Activated naive CD4-positive, alpha-beta T cell treated with anti-CD3 and anti-CD28 coated beads, Interleukin-2, amount 50 U/mL, for 72 hours (primary cell): ENCODE data around the gene TOMT. TPM values are rescaled to one million over a fixed set of nuclear protein-coding genes. Genes with fewer than 3 reads are reported as not detected.
"Not testable (repeated sequence)": the region's sequence is repeated elsewhere in the genome, so short reads cannot be mapped to it uniquely, and the experiment has no call there.

Experiments used
- ATAC-seq, 2 donors: fragments of 150-1000 bp; cut with Tn5 transposase; 2 replicates each; pipeline ENCODE4 v1.10.0; 2021; ENCODE audit warnings: mild to moderate bottlenecking in 2 of 2, moderate library complexity in 2 of 2
- DNase-seq, 2 donors: peaks; one replicate each; pipeline ENCODE4 v3.0.0; 2021 to 2022; ENCODE audit warnings: low spot score in 2 of 2
- H3K27ac Mint-ChIP-seq, 2 donors: one replicate each; pipeline ENCODE4 v1.8.0; 2022; ENCODE audit warnings: mild to moderate bottlenecking in 2 of 2, mixed read lengths in 2 of 2
- H3K36me3 Mint-ChIP-seq, 2 donors: one replicate each; pipeline ENCODE4 v1.8.0; 2022; ENCODE audit warnings: mixed read lengths in 2 of 2
- H3K9me3 Mint-ChIP-seq, 2 donors: one replicate each; pipeline ENCODE4 v1.8.0; 2022; ENCODE audit warnings: mixed read lengths in 2 of 2
- total RNA-seq, 2 donors: library from RNA; stranded (reverse); gene quantifications; one replicate each; pipeline ENCODE4 v1.2.3, GENCODE V29; 2022

Gene TOMT
- total RNA-seq, 2 donors from 2014 or later: not detected

DNA sequence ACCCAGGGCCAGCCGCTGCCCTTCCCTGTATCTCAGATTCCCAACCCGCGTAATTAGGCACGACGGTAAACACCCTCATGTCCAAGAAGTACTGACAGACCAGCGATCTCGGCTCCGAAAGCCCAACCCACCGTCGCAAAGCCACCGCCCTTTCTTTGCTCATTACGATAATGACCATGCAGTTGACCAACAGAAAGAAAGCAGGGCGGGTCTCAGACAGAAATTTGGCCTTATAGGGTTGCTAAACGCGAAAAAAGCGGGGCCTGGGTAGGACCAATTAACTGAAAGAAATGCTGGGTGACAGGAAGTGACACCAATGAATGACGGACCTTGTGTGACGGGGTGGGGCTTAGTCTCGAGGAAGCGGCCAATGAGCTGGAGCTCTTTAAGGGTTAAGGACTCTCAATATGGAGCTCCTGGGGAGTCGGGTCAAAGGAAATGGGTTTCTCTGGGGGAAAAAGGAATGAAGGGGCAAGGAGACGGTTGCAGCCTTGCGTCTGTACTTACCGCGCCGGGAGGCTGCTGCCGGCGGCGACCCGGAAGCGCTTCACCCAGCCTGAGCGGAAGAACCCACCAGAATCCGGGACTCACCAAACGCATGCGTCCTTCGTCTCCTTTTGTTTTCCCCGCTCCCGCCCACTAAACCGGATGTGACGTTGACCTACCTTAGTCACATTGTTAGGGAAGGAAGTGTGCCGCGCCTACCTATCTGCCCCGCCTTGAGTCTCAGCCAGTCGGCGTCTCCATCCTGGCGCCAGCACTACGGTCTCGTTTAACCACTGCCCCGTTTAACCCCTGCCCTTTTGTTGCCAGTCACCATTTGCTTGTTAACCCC is 6.6 kb downstream of the TOMT start, which contains the start of gene ANAPC15:
ANAPC15 (minus strand) TSS at position 553 of the 835 bp plus-strand sequence. CDS start 1,419 bp downstream, outside the sequence.
- peak; percentile 92 to 93 for ATAC-seq
- peaks cover 12 to 14% of the 10 kb centered on the region in 2 donors for H3K36me3 Mint-ChIP-seq
- peaks cover 4 to 13% of the 10 kb centered on the region in 2 donors for H3K9me3 Mint-ChIP-seq

DNA sequence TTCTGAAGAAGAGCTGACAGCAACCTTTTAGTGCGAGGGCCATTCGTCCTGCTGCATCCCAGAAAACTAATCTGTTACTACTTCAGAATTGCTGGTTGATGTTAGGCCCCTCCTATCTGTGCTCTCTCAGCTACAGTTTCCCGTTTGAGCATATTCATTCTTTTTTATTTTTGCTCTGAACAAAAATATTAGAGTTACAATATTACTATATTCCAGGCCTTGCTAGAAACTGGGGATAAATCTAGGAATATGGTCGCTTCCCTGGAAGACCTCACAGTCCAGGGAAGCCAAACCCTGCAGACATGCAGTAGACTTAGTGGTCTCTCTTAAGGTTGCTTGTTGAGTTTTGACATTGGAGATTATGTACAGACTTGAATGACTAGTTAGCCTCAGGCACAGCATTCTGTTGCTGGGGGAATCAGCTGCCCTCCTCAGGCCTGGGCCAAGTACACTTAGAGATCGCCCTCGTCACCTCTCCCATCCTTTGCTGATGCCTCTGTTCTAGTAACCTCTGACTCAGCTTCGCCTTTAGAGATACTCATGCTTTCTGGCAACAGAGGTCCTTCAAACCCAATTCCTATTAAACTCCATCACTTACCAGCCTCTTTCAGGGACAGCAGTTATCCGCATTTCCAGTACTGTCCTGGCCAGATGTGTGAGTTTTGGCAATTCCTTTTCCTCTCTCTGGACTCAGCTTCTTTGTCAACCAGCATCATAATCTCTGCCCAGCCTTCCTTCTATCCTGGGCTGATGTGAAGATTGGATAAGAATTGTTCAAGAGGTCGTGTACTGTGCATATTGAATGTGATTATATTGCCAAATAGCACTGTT is 7.5 kb downstream of the TOMT start:
- no peak for DNase-seq
- ATAC-seq: peak in 1 of 2 donors; percentile 0
- H3K27ac Mint-ChIP-seq: peak overlapping the region; percentile 97 to 100
- H3K36me3 Mint-ChIP-seq: peaks cover 12 to 14% of the 10 kb centered on the region in 2 donors
- peaks cover 4 to 13% of the 10 kb centered on the region in 2 donors for H3K9me3 Mint-ChIP-seq

More for the DNA sequence above, 6.6 kb downstream of the TOMT start, which contains the start of gene ANAPC15:
- DNase-seq: peak; percentile 94 to 98
- peak within 1 kb of the TSS; percentile 97 to 100 for H3K27ac Mint-ChIP-seq

DNA sequence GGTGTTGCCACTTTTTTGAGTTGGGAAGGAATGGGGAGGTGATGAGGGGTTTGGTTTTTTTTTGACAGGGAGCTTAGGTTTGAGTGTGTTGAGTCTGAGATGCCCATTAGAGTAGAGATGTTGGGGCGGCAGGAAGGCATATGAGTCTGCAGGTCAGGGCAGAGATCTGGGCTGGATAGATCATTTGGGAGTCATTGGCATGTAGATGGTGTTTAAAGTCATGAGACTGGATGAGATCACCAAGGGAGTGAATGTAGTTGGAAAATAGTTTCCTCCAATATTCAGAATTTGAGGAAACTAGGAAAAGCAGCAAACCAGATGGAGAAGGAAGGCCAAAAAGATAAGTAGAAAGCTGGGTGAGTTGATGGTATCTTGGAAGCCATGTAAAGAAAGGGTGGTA is 8.8 kb downstream of the TOMT start:
- ATAC-seq: no peak
- H3K36me3 Mint-ChIP-seq: peaks cover 12 to 14% of the 10 kb centered on the region in 2 donors

DNA sequence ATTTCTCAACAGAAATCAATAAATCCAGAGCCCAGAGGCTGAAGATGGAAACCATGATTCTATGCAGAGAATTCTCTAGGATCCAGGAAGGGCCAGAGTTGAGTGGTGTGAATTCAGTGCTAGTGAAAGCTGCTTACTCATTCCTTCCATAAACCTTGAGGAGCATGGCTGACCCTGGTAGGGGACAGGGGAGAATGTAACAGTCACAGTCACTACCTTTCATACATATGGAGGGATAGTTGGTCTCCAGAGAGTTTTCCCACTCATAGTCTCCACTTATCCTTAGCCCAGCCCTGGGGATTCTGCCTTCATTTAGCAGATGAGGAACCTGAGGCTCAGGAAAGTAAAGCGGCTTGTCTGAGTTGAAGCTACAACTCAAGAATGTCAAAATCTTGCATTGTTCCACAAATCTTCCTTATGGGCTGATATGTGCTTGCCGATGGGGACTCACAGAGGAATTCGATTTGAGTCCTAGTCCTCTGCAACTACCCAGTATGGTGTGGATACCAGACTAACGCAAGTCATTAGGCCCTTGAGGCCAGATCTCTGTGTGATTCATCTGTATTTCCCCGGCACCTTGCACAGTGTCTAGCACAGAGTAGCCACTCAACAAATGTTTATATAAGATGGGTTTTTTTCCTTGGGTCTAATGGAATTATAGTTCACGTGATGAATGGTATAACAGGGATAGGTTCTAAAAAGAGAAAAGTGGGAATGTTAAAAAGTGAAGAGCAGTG is 10.5 kb downstream of the TOMT start:
- H3K9me3 Mint-ChIP-seq: peaks cover 4 to 13% of the 10 kb centered on the region in 2 donors
- H3K27ac Mint-ChIP-seq: peak overlapping the region in 1 of 2 donors; percentile 47
- no peak for DNase-seq
- no peak for ATAC-seq
- peaks cover 3 to 8% of the 10 kb centered on the region in 2 donors for H3K36me3 Mint-ChIP-seq

More for the DNA sequence above, 8.8 kb downstream of the TOMT start:
- no peak for DNase-seq
- Mint-ChIP-seq H3K27ac (peak overlapping the region in 1 of 2 donors; percentile 97), H3K9me3 (peaks cover 4 to 13% of the 10 kb centered on the region in 2 donors)

DNA sequence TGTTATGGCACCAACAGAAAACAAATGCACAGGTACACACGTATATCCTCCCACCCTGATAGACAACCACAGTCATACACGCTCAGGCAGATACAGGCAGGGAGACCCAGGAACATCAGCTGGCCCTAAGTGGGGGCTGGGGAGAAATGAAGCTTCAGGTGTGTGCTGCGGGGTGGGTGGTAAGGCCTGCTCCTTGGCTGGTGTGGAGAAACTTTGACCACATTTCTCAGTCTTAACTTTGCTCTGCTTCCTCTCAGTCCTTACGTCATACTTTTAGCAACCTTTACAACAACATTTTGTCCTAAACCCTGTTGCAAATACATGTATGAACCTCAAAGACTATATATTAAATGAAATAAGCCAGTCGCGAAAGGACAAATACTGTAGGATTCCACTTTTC is 13.5 kb downstream of the TOMT start:
- H3K9me3 Mint-ChIP-seq: peaks cover 0 to 5% of the 10 kb centered on the region in 2 donors
- H3K27ac Mint-ChIP-seq: no peak overlapping the region
- ATAC-seq (no peak), DNase-seq (no peak)
- H3K36me3 Mint-ChIP-seq: peaks cover 0 to under 1% of the 10 kb centered on the region in 2 donors

DNA sequence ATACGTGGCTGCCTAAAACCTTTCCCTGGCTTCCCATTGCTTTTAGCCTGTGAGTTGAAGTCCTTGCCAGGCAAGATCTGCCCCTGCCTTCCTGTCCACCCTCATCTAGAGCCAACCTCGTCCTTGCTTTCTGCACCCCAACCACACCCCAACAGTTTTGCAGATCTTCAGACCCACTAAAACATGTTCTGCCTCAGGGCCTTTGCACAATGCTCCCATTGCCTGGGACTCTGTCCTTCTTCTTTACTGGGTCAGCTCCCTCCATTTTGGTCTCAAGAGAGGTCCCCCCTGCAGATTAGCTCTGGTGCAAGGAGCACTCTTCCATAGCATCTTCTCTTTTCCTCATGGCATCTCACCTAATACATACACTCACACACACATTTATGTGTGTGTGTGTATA is 15.2 kb downstream of the TOMT start:
- Mint-ChIP-seq H3K9me3 (peaks cover 0 to 7% of the 10 kb centered on the region in 2 donors), H3K36me3 (peaks cover 0 to 15% of the 10 kb centered on the region in 2 donors), H3K27ac (peak overlapping the region in 1 of 2 donors; percentile 55)
- no peak for DNase-seq
- no peak for ATAC-seq

DNA sequence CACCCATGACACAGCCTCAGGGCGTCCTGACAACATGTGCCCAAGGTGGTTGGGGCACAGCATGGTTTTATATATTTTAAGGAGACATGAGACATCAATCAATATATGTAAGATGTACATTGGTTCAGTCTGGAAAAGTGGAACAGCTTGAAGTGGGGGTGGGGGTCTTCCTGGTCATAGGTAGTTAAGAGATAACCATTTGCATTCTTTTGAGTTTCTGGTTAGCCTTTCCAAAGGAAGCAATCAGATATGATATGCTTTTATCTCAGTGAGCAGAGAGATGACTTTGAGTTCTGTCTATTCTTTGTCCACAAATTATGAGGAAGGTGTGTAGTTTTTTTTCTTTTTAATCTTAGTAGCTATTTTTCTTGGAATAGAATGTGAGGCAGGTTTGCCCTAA is 16.9 kb downstream of the TOMT start:
- Mint-ChIP-seq H3K9me3 (peaks cover 0 to 7% of the 10 kb centered on the region in 2 donors), H3K36me3 (peaks cover 0 to 16% of the 10 kb centered on the region in 2 donors), H3K27ac (no peak overlapping the region)
- no peak for ATAC-seq
- DNase-seq: no peak

DNA sequence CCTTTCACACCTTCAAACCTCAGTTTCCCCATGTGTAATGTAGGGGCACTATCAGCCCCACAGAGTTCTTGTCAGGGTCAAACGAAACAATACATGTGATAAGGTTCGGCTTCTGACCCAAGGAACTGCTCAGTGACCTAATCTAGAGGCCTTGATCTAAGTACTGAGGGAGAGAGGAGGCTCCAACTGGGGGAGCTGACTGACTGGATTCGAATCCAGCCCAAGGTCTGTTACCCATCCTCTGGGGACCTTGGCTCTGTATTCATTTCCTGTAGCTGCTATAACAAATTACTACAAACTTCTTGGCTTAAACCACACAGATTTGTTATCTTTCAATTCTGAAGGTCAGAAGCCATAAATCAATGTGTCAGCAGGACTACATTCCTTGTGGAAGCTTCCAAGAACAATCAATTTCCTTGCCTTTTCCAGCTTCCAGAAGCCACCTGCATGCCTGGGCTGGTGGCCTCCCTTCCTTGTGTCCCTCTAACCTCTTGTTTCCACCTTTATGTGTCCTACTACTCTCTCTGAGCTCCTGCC is 17.5 kb downstream of the TOMT start:
- Mint-ChIP-seq H3K27ac (peak overlapping the region in 1 of 2 donors; percentile 83), H3K9me3 (peaks cover 0 to 11% of the 10 kb centered on the region in 2 donors), H3K36me3 (peaks cover 0 to 22% of the 10 kb centered on the region in 2 donors)
- no peak for DNase-seq
- no peak for ATAC-seq

DNA sequence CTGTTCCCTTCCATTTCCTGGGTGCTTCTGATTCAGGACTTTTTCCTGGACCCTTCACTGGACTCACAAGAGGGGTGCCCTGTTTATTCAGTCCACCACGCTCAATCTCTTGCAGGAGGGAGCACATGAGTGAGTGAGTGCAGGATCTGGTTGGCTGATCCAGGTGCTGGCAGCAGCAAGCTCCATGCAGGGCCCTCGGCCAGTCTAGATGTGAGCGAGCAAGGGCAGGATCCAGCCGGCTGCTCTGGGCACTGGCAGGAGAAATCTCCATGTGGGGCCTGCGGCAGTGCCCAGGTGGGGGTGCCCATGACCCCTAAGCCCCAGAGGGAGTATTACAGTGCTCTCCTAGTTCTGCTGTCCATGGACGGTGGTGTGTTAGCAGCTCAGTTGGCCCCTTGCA is 18.3 kb downstream of the TOMT start:
- peaks cover 7 to 30% of the 10 kb centered on the region in 2 donors for H3K36me3 Mint-ChIP-seq
- ATAC-seq: no peak

DNA sequence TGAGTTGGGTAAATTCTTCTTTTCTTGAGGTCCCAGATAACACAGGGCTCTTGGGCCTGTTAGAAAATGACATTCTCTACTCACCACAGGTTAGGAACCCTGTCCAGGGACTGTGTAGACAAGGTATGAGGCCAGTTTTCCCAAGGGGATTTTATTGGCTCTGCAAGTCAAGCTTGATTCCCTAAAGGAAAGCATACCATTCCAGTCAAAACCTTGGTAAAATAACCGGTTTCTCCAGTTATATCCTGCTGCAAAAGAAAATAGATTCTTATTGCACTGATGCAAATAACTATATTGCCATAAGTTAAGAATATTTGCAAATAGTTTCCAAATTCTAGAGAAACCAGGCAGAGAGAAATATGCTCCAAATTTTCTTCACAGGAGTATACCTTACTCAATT is 20.2 kb downstream of the TOMT start:
- no peak for DNase-seq
- peaks cover 11 to 23% of the 10 kb centered on the region in 2 donors for H3K9me3 Mint-ChIP-seq
- H3K27ac Mint-ChIP-seq: no peak overlapping the region
- no peak for ATAC-seq
- H3K36me3 Mint-ChIP-seq: peaks cover 12 to 34% of the 10 kb centered on the region in 2 donors

More for the DNA sequence above, 18.3 kb downstream of the TOMT start:
- Mint-ChIP-seq H3K9me3 (peaks cover 7 to 19% of the 10 kb centered on the region in 2 donors), H3K27ac (no peak overlapping the region)
- DNase-seq: no peak

DNA sequence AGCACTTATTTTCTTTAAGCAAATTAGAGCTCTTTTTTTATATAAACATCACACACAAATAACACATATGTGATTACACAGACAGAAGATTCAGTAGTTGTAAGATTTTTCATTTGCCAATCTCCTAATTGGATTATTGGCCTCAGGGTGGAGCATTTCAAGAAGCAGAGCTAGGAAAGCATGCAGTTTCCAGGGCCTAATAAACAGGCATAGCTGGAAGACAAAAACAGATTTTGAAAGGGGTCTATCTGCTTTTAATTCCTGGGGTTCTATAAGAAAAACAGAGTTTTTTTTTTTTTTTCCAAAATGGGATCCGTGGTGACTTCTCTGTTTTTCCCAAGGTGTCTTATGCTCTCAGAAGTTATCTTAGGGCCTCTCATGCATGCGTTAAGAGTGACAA is 22.2 kb downstream of the TOMT start:
- Mint-ChIP-seq H3K27ac (no peak overlapping the region), H3K36me3 (peaks cover 12 to 34% of the 10 kb centered on the region in 2 donors), H3K9me3 (peaks cover 11 to 23% of the 10 kb centered on the region in 2 donors)
- no peak for DNase-seq
- ATAC-seq: no peak

DNA sequence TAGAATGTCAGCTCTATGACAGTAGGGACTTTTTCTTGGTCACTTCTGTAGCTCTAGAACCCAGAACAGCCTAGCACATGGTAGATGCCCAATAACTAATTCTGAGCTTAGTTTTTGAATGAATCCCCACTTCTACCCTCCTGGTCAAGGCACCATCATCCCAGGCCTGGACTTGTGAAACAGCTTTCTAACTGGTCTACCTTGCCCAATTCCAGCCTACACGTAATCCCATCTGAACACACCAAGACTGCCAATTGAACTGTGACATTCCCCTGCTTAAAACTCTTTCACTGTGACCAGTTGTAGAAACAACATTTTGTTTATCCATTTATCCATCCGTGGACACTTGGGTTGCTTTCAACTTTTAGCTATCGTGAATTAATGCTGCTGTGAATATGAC is 23.7 kb downstream of the TOMT start:
- DNase-seq: no peak
- Mint-ChIP-seq H3K9me3 (peaks cover 11 to 20% of the 10 kb centered on the region in 2 donors), H3K27ac (no peak overlapping the region), H3K36me3 (peaks cover 12 to 32% of the 10 kb centered on the region in 2 donors)
- ATAC-seq: no peak

DNA sequence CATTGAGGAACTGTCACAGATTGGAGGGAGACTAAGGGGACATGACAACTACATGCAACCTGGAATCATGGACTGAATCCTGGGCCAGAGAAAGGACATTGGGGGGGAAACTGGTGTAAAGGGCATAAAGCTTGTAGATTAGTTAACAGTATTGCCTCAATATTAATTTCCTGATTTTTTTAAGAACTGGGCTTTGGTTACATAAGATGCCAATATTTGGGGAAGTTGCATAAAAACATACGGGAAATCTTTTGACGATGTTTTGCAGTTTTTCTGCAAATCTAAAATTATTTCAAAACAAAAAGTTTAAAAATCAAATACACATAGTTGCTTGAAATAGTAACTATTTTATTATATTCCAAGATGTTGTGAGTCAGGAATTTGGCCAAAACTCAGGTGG is 26.9 kb downstream of the TOMT start:
- Mint-ChIP-seq H3K27ac (no peak overlapping the region), H3K36me3 (peaks cover 12 to 18% of the 10 kb centered on the region in 2 donors), H3K9me3 (peaks cover 11 to 15% of the 10 kb centered on the region in 2 donors)
- ATAC-seq: no peak
- no peak for DNase-seq

DNA sequence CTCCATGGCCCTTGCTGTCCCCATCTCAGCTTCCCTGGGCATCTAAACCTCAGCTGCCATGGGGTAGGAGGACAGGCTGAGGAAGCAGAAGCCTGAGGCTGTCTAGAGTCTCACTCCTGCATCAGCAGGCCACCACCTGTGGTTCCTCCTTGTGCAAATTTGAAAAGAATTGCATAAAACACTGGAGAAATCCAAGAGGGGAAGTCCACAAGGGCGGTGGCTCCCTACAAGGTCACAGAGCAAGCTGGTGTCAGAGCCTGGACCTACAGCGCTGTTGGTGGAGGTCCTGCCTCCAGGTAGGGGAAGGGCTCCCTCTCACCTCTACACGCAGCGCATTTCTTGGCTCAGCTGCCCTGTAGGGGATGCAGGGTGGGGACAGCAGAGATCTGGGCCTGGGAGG is 29.7 kb downstream of the TOMT start, which contains the start of gene FOLR3:
FOLR3 (plus strand) TSS at position 253 of the 400 bp plus-strand sequence. CDS start 228 bp downstream, outside the sequence.
- ATAC-seq, H3K9me3 Mint-ChIP-seq, H3K36me3 Mint-ChIP-seq, DNase-seq, H3K27ac Mint-ChIP-seq: not testable (repeated sequence)

DNA sequence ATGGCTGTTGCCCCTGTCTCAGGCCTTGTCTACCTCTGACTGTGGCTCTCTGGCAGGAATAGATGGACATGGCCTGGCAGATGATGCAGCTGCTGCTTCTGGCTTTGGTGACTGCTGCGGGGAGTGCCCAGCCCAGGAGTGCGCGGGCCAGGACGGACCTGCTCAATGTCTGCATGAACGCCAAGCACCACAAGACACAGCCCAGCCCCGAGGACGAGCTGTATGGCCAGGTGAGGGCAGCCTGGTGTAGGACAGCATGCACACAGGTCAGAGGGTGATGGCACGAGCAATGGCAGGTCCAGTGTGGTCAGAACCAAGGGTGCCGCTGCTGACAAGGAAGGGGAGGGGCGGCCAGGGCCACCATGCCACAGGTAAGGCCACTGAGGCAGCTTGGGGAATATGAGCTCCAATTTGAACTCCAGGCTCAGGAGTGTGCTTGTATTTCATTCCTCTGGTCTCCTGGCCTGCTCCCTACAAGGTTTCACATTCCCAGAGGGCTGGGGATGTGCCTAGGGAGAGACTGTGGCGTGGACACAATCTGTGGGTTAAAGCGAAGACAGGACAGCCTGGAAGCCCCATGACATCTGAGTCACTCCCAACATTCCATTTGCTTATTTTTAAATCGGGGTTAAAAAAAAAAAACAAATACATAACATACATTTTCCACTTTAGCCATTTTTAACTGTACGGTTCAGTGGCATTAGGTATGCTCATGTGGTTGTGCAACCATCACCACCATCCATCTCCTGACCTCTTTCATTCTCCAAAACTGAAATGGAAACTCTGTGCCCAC is 30.4 kb downstream of the TOMT start:
- ATAC-seq: no peak
- H3K9me3 Mint-ChIP-seq: no peaks in the 10 kb centered on the region
- no peak for DNase-seq
- H3K36me3 Mint-ChIP-seq: no peaks in the 10 kb centered on the region
- no peak overlapping the region for H3K27ac Mint-ChIP-seq
